ENCODE measurements around the gene GMPR2.

GMPR2 gene

DNA sequence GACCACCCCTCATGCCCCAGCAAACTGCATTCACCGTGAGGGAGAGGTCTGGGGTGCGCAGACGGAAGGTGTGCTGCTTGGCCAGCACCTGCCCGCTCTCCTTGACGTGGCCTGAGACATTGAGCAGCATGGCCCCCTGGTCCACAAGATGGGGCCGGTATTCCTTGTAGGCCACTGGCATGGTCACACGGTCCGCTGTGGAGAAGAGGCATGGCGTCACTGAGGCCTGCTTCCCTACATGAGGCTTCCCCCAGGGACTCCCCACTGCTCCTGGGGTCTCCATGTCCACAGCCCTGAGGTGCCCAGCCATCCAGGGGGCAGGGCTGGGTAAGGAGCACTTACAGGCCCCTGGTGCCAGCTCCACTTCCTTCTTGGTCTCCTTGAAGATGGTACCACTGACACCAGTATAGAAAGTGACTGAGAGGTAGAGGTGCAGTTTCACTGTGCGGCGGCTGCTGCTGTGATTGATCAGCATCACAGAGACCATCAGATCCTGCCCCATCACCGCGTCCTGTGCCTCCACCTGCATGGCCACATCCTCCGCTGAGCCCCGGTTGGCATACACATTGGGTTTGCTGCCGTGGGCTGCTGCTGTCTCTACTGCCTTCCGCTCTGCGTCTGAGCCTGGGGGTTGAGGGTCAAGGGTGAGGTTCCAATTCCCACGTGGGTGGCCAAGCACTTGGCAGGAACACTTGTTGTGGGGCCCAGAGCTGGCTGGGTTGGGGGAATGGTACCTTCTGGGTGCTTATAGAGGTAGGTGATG, 22.1 kb downstream of the GMPR2 start:
- no peak for DNase-seq

GRCh38 chr14:24255438-24255837, 22.7 kb downstream of the GMPR2 start:
- no peak for DNase-seq

DNA sequence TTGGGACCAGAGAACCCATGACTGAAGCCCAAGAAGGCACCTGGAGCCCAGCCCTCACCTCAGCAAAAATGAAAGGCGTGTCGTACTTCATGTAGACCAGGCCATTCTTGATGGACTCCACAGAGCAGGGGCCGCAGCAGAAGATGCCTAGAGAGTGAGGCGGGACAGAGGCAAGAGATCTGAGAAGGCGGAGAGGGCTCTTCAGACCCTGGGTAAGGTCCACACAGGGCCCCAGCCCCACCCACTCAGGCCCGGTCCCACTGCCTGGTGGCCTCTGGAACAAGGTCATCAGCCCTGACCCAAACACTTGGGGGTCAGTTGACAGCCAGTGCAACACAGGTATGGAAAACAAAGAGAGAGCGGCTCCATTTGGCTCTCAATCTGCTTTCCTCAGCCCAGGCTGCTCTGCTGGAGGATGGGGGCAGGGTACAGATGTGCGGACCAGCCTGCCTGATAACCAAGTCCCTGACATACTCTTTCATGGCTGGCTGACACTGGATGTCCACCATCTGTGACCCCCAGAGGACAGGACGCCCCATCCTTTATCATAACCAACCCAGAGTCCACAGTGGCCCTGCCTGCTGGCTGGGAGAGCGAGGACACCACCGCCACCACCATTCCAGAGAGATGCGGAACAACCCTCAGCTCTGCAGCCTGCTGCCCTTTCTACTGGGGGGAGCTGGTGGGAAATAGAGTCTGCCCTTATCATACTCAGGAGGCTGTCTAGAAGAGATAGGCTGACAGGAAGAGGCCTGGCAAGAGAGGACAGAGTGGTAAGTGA, 23.4 kb downstream of the GMPR2 start:
- peak; percentile 84 for DNase-seq

DNA sequence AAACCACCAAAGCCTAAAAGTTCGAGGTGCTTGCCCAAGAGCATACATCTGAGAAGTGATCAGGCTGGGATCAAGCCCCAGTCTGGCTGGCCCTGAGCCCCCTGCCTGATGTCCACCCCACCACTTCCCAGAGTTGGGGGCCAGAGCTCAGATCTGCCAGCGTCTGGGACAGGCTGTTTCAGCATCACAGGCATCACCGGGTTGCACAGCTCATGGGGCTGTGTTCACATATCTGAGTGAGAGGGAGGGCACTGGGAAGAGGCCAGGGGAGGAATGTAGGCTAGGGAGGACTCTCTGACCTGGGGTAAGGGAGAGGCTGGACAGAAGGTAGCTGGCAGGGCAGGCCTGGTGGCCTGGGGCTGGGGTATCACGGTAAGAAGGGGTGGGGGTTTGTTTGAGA, 24.2 kb downstream of the GMPR2 start:
- DNase-seq: no peak

DNA sequence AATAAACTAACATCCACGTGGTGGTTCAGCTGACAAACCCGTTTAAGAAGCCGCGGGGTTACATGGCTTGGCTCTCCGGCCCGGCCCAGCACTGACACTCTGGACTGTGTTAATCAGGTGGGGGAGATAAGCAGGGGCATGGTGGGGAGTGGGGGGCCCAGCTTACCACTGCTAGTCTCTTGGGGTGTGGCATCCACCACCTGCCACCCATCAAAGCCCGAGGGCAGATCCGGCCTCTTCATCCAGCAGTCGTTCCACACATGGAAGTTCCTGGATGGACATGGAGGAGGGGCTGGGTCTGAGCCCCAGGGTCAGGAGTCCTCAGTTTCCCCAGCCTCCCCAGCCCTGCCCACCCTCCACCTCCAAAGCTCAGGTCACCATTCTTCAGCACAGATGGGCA, 25.4 kb downstream of the GMPR2 start:
- DNase-seq: no peak

- DNase-seq: no peak
Observed at GRCh38 chr14:24258548-24259265, 26.0 kb downstream of the GMPR2 start.

DNA sequence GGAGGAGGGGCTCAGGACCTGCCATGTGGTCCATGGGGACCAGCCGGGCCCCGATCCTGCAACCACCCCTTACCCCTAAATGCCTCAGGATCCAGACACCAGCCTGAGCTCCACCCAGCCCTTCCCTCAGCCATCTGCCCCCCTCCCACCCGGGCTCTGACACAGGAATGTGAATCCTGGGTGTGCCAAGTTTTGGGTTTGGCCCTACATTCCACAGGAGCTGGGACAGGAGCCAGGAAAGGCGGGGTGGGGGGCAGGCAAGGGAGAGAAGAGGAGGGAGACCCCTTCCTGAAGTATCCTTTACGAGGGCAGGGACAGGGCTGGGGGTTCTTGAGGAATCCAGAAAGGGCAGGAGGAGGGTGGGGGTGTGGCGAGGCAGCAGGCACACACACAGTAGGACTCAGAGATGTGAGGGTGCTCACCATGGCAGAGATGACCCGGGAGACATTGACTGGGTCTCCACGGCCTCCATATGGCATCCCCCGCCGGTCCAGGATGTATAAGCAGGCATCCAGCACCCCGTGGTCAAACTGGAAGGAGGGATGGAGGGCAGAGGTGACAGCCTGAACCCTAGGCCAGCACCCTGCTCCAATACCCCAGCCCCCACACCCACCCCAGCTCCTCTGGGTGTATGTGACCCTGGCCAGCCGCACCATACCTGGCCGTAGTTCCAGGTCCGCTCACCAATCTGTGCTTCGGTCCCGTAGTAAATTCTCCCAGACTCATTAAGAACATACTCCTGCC, 26.7 kb downstream of the GMPR2 start:
- DNase-seq: no peak

DNA sequence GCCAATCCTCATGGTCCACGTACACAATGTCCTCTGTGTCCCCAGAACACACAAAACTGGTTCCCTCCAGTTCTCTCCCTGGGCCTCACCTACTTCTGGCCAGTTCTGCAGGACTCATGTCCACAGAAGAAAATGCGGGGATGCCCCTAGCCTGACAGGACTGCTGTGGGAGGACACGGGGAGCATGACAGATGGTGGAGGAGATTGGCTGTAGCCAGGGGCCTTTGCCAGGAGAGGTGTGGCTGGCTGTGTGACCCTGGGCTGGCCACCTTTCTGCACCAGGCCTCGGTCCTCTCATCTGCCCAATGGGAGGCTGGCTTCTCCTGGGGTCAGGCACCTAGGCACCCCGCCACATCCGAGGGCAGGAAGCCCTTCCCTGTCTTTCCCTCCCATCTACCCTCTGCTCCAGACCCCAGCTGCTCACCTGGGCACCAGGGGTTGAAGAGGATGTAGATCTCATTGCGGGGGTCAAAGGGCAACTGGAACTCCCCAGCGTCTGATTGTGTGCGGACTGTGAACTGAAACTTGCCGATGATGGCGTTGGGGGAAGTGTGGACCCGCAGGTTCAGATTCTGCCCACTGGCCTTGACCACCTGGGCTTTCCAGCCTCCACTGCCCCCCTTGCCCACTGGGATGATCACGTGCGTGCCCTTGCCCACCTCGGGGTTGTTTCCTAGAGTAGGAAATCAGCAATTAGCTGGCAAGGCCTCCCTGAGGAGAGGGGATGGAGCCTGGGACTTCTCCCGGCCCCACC, 27.5 kb downstream of the GMPR2 start:
- DNase-seq: no peak

DNA sequence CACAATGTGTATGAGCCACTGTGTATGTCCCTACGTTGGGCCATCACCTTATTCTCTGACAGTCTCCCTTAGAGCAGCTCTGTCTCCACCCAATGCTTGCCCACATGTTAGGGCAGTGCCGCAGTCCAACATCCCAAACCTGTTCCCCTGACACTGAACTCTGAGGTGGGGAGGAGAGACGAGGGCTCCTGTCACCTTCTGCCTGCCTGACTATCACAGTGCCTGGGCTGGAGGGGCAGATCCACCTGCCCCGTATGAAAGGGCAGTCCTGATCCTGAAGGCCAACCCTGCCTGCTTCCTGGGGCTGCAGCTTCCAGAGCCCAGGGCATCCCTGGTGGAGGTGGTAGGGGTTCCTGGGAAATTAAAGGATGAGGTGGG, 28.0 kb downstream of the GMPR2 start:
- DNase-seq: no peak

- DNase-seq: no peak
Observed at GRCh38 chr14:24261256-24261968, 28.7 kb downstream of the GMPR2 start.

GRCh38 chr14:24261969-24262327, 29.2 kb downstream of the GMPR2 start:
- no peak for DNase-seq

GRCh38 chr14:24262821-24263733, 30.3 kb downstream of the GMPR2 start, which contains the start of gene TGM1:
Gene TGM1 (minus strand): TSS chr14:24263177. CDS start chr14:24262352, 825 bp downstream.
- no peak for DNase-seq

GRCh38 chr14:24263848-24264247, 31.1 kb downstream of the GMPR2 start:
- no peak for DNase-seq

DNA sequence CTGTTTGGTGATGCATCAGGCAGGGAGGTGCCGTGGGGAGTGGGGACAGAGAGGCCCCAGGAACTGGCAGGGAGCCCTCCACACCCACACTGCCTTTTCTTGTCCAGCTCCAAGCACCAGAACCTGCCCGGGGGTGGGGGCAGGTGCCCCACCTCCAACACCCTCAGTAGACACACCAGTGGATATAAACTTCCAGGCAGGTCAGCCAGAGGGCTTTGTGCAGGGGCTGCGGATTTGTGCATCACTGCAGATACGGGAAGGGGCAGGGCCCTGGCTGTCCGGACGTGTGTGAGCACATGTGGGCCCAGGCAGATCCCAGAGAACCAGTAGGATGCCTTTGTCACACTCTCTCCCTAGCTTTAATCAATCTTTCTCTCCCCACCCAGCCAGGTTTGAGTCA, 31.6 kb downstream of the GMPR2 start:
- DNase-seq: no peak

- DNase-seq: no peak
Observed at GRCh38 chr14:24266344-24267244, 33.9 kb downstream of the GMPR2 start.

GRCh38 chr14:24267516-24267915, 34.8 kb downstream of the GMPR2 start:
- no peak for DNase-seq

DNA sequence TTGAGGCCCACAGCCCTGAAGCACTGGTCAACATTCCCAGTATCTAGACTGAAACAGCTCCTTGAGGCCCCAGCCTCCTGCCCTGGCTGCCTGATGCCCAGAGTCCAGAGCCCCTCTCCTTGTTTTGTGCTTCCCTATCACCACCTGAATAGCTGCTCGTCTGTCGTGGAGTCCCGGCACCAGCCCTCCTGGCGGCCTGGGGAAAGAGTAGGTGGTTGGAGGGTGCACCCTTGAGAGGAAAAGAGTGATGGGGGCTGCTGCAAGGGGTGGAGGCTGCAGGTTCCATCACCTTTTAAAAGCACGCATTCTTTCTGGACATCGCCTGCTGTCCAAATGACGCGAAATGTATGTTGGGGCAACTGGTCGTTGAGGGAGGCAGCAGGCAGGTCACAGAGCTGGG, 35.5 kb downstream of the GMPR2 start:
- DNase-seq: no peak

- DNase-seq: no peak
Observed at GRCh38 chr14:24269368-24269767, 36.6 kb downstream of the GMPR2 start.

DNA sequence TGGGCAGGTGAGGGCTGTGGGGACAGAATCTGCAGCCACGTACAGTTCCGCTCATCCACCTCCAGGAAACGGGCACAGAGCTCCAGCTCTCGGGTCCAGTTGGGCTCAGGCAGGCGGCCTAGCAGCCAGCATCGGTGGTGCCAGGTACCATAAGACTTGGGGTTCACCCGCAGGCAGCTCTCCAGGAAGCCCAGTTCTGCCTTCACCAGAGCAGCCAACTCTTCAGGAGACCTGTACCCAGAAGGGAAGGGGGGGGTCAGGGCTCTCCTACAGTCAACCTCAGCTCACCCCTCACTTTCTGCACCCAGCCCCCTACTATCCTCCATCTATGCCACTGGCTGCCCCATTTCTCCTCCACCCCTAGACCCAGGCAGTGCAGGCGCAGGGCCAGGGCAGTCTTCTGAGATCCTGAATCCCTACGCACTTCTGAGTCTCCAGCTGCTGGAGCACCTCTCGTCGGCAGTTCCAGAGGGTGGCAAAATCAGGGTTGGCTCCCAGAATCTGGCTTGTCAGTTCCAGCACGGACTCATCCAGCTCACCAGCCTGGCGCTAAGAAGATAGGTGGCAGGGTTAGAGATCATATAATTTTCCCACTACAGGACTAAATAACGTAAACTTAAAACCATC, 37.3 kb downstream of the GMPR2 start:
- no peak for DNase-seq
